Panc1 (cell line): ENCODE results near the gene PLEKHA8.

ENCODE experiments used
- POLR2AphosphoS5 ChIP-seq: IDR thresholded peaks from 2 replicates; pipeline ENCODE4 v1.6.1; 2012; ENCODE audit warnings: mild to moderate bottlenecking, low read depth, low read length, moderate library complexity
- TCF7L2 ChIP-seq: IDR thresholded peaks from 2 replicates; pipeline ENCODE4 v1.6.1; 2011; ENCODE audit warnings: mild to moderate bottlenecking, low read depth, low read length, inconsistent platforms
- TF ChIP-seq, protein P1 (sequence below): fragments of 450-650 bp; IDR thresholded peaks from 2 replicates; pipeline ENCODE4 v1.5.1; 2017; ENCODE audit warnings: mild to moderate bottlenecking

DNA sequence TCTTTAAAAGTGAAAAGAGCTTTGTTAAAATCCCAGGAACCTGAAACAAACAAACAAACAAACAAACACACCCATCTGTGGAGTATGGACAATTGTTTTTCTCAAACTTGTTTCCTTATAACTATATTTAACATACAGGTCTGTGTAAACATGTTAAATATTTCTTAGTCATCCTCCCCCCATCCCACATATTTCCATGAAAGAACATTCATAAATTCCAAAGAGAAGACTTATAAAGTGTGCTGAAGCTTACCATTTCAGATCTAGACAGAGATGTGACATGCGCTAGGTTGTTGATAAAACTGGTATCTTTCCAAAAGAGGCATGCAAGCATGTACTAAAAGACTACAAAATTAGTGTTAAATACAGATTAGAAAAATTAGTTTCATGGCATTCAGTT lies 8.3 kb upstream of the PLEKHA8 start:
- TF ChIP-seq, protein P1, sequence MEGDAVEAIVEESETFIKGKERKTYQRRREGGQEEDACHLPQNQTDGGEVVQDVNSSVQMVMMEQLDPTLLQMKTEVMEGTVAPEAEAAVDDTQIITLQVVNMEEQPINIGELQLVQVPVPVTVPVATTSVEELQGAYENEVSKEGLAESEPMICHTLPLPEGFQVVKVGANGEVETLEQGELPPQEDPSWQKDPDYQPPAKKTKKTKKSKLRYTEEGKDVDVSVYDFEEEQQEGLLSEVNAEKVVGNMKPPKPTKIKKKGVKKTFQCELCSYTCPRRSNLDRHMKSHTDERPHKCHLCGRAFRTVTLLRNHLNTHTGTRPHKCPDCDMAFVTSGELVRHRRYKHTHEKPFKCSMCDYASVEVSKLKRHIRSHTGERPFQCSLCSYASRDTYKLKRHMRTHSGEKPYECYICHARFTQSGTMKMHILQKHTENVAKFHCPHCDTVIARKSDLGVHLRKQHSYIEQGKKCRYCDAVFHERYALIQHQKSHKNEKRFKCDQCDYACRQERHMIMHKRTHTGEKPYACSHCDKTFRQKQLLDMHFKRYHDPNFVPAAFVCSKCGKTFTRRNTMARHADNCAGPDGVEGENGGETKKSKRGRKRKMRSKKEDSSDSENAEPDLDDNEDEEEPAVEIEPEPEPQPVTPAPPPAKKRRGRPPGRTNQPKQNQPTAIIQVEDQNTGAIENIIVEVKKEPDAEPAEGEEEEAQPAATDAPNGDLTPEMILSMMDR = no peak
- TF ChIP-seq POLR2AphosphoS5 (no peak), TCF7L2 (no peak)
